Astrocyte (in vitro differentiated cells and primary cell): Measurements from ENCODE around the gene FBXL16.

Source experiments
- EZH2 ChIP-seq: IDR thresholded peaks from 2 replicates; pipeline ENCODE4 v1.6.1; 2012; ENCODE audit warnings: mild to moderate bottlenecking, low read length, inconsistent platforms; ENCODE audit not compliant: insufficient read depth
- TF ChIP-seq, protein P1 (sequence below): IDR thresholded peaks from 2 replicates; pipeline ENCODE4 v1.5.1; 2011; ENCODE audit warnings: low read depth, mild to moderate bottlenecking, inconsistent platforms, low read length, moderate library complexity; ENCODE audit not compliant: insufficient read depth

DNA sequence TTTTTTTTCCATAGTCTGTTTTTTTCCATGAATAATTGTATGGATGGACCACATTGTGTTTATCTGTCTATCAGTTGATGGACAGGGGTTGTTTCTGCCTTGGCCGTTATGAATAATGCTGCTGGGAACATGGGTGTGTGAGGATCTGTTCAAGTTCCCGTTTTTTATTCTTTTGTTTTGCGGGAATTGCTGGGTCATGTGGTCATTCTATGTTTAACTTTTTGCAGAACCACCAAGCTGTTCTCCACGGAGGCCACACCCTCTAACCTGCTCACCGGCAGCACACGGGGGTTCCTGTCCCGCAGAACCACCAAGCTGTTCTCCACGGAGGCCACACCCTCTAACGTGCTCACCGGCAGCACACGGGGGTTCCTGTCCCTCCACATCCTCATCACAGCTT is 49.1 kb upstream of the FBXL16 start:
- TF ChIP-seq, protein P1, sequence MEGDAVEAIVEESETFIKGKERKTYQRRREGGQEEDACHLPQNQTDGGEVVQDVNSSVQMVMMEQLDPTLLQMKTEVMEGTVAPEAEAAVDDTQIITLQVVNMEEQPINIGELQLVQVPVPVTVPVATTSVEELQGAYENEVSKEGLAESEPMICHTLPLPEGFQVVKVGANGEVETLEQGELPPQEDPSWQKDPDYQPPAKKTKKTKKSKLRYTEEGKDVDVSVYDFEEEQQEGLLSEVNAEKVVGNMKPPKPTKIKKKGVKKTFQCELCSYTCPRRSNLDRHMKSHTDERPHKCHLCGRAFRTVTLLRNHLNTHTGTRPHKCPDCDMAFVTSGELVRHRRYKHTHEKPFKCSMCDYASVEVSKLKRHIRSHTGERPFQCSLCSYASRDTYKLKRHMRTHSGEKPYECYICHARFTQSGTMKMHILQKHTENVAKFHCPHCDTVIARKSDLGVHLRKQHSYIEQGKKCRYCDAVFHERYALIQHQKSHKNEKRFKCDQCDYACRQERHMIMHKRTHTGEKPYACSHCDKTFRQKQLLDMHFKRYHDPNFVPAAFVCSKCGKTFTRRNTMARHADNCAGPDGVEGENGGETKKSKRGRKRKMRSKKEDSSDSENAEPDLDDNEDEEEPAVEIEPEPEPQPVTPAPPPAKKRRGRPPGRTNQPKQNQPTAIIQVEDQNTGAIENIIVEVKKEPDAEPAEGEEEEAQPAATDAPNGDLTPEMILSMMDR, result no peak
- no peak for TF ChIP-seq EZH2
